GM19463 (cell line): ENCODE measurements around the gene ASIC4.

Source experiments
- ATAC-seq: cut with Tn5 transposase; IDR thresholded peaks from one replicate; pipeline ENCODE4 v1.9.1; 2021; ENCODE audit warnings: mild to moderate bottlenecking, moderate library complexity; ENCODE audit not compliant: unreplicated experiment

ASIC4 gene

DNA sequence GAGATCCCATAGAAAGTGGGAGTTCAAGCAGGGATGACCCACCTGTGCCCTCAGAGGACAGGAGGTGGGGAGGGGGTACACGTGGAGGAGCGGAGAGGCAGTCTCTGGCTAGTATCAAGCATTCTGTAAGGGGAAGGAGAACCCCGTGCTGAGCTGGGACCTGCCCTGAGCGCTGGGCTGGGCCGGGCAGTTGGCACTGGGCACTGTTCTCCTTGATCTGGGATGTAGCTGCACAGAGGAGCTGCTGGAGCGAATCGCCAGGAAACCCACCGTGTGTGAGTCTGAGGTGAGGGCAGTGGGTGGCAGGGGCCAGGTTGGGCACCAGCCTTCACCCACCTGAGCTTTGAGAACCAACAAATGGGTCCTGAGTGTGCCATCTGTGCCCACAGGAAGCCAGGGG, 35.4 kb upstream of the ASIC4 start:
- ATAC-seq, result no peak

DNA sequence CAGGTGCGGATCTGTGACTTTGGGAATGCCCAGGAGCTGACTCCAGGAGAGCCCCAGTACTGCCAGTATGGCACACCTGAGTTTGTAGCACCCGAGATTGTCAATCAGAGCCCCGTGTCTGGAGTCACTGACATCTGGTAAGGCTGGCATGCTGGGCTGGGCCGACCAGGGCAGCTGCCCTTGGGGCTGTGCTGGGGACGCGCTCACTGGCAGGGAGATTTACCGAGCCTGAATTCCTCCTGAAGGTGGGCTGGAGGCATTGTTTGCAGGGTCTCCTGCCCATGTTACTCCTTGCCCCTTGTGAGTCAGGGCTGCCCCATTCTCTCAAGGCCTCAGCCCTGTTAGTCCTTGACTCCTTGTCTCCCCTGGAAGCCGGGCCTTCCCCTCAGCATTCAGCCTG, 34.3 kb upstream of the ASIC4 start:
- ATAC-seq, result no peak

DNA sequence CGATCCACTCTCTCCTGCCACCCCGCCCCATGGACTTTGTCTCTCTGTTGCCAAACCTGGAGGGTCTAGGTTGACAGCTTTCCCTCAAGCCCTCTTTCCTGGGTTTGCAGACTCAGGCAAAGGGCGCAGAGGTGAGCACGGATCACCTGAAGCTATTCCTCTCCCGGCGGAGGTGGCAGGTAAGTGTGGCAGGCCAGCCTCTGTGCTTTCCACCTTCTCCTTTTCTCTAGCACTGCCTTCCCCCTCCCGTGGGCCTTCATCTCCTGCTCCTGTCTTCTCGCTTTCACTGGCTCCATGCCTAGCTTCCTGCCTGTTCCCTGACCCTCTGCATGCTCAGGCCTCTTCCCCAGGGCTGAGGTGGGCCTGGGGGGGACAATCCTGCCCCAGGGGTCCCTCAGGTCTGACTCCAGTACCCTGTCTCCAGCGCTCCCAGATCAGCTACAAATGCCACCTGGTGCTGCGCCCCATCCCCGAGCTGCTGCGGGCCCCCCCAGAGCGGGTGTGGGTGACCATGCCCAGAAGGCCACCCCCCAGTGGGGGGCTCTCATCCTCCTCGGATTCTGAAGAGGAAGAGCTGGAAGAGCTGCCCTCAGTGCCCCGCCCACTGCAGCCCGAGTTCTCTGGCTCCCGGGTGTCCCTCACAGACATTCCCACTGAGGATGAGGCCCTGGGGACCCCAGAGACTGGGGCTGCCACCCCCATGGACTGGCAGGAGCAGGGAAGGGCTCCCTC, 31.4 kb upstream of the ASIC4 start:
- ATAC-seq, result no peak

DNA sequence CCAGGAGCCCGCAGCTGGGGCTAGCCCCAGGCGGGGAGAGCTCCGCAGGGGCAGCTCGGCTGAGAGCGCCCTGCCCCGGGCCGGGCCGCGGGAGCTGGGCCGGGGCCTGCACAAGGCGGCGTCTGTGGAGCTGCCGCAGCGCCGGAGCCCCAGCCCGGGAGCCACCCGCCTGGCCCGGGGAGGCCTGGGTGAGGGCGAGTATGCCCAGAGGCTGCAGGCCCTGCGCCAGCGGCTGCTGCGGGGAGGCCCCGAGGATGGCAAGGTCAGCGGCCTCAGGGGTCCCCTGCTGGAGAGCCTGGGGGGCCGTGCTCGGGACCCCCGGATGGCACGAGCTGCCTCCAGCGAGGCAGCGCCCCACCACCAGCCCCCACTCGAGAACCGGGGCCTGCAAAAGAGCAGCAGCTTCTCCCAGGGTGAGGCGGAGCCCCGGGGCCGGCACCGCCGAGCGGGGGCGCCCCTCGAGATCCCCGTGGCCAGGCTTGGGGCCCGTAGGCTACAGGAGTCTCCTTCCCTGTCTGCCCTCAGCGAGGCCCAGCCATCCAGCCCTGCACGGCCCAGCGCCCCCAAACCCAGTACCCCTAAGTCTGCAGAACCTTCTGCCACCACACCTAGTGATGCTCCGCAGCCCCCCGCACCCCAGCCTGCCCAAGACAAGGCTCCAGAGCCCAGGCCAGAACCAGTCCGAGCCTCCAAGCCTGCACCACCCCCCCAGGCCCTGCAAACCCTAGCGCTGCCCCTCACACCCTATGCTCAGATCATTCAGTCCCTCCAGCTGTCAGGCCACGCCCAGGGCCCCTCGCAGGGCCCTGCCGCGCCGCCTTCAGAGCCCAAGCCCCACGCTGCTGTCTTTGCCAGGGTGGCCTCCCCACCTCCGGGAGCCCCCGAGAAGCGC, 30.6 kb upstream of the ASIC4 start:
- ATAC-seq, result no peak

DNA sequence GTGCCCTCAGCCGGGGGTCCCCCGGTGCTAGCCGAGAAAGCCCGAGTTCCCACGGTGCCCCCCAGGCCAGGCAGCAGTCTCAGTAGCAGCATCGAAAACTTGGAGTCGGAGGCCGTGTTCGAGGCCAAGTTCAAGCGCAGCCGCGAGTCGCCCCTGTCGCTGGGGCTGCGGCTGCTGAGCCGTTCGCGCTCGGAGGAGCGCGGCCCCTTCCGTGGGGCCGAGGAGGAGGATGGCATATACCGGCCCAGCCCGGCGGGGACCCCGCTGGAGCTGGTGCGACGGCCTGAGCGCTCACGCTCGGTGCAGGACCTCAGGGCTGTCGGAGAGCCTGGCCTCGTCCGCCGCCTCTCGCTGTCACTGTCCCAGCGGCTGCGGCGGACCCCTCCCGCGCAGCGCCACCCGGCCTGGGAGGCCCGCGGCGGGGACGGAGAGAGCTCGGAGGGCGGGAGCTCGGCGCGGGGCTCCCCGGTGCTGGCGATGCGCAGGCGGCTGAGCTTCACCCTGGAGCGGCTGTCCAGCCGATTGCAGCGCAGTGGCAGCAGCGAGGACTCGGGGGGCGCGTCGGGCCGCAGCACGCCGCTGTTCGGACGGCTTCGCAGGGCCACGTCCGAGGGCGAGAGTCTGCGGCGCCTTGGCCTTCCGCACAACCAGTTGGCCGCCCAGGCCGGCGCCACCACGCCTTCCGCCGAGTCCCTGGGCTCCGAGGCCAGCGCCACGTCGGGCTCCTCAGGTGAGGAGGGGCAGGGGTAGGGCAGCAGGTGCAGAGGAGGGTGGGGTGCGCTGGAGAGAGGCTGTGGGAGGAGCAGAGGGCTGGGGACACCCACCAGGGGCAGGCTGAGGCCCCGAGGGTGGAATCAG, 29.7 kb upstream of the ASIC4 start:
- no peak for ATAC-seq

DNA sequence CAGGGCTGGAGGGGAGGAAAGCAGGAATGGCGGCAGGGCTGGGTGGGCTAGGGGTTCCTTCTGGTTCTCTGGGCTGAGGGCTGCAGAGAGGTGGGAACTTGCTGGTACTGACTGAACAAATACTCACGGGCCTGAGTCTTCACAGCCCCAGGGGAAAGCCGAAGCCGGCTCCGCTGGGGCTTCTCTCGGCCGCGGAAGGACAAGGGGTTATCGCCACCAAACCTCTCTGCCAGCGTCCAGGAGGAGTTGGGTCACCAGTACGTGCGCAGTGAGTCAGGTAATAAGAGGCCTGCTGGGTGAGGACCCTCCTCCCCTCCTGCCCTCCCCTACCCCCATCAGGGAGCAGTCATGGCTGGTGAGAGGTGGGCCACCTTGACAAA, 29.1 kb upstream of the ASIC4 start:
- ATAC-seq, result no peak

DNA sequence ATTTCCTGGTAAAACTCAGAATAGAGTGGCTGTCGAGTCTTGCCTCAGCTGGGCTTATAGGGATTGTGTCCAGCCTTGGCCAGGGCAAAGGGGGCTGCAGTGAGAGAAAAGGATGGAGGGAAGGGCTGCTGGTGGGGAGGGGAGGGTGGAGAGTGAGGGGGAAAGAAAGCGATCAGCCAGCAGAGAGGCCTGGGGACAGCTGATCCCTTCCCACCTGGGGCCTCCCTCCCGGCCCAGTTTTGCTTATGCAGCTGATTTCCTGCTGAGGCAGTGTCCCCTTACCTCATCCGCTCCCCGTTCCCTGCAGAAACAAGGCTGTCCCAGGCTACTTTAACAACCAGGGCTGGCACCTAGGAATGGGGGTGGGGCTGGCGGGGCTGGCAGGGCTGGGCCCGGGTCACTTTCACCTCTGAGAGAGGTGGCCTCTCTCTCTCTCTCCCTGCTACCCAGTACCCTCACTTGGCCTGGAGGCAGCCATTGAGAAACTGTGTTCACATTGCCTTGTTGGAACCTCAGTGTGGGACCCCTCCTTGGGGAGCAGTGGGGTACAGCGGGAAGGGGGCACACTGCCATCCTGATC, 27.8 kb upstream of the ASIC4 start:
- ATAC-seq, result no peak

DNA sequence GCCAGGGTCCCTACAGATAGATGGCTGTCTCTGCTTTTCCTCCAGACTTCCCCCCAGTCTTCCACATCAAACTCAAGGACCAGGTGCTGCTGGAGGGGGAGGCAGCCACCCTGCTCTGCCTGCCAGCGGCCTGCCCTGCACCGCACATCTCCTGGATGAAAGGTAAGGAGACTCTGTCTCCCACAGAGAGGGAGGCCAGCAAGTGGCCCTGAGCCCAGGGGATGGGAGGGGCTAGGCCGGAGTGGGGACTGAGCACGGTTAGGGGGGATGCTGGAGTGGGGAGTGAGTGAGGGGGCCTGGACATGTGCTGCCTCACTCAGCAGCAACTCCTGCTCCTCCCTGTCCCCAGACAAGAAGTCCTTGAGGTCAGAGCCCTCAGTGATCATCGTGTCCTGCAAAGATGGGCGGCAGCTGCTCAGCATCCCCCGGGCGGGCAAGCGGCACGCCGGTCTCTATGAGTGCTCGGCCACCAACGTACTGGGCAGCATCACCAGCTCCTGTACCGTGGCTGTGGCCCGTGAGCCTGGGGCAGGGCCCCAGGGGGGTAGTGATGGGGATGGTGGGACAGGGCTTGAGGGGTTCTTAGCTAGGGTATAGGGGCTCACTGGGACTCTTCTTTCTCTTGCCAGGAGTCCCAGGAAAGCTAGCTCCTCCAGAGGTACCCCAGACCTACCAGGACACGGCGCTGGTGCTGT, 26.0 kb upstream of the ASIC4 start:
- ATAC-seq, result no peak

DNA sequence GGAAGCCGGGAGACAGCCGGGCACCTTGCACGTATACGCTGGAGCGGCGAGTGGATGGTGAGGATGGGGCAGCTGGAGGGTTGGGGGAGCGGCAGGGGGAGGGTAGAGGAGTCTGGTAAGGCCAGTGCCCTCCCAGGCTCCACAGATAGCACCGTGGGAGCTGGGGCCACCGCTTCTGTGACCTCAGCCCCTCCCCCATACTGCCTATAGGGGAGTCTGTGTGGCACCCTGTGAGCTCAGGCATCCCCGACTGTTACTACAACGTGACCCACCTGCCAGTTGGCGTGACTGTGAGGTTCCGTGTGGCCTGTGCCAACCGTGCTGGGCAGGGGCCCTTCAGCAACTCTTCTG, 25.5 kb upstream of the ASIC4 start:
- no peak for ATAC-seq

DNA sequence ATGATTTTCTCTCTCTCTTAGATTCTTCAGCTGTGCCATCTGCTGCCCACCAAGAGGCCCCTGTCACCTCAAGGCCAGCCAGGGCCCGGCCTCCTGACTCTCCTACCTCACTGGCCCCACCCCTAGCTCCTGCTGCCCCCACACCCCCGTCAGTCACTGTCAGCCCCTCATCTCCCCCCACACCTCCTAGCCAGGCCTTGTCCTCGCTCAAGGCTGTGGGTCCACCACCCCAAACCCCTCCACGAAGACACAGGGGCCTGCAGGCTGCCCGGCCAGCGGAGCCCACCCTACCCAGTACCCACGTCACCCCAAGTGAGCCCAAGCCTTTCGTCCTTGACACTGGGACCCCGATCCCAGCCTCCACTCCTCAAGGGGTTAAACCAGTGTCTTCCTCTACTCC, 25.0 kb upstream of the ASIC4 start:
- no peak for ATAC-seq

DNA sequence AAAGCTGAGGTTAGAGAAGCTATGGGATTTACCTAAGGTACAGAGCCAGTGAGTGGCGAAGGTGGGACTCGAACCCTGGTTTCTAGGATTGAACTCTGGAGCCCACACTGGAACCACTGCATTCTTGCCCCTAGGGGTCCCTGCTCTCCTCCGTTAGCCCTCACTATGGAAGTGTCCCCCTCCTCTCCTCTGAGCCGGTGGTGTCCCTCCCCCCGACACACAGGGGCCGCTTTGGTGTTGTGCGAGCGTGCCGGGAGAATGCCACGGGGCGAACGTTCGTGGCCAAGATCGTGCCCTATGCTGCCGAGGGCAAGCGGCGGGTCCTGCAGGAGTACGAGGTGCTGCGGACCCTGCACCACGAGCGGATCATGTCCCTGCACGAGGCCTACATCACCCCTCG, 24.1 kb upstream of the ASIC4 start:
- ATAC-seq, result no peak

DNA sequence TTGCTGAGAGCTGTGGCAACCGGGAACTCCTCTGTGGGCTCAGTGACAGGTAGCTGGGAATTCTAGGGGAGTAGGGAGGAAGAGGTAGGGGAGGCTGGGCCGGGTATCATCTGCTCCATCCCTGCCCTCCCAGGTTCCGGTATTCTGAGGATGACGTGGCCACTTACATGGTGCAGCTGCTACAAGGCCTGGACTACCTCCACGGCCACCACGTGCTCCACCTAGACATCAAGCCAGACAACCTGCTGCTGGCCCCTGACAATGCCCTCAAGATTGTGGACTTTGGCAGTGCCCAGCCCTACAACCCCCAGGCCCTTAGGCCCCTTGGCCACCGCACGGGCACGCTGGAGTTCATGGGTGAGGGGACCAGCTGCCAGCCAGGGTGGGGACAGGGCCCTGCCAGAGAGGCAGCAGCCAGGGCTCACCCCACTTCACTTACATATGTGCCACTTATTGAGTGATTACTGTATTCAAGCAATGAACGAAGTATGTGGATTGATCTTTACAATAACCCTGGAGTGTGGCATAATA, 23.6 kb upstream of the ASIC4 start:
- ATAC-seq, result no peak

DNA sequence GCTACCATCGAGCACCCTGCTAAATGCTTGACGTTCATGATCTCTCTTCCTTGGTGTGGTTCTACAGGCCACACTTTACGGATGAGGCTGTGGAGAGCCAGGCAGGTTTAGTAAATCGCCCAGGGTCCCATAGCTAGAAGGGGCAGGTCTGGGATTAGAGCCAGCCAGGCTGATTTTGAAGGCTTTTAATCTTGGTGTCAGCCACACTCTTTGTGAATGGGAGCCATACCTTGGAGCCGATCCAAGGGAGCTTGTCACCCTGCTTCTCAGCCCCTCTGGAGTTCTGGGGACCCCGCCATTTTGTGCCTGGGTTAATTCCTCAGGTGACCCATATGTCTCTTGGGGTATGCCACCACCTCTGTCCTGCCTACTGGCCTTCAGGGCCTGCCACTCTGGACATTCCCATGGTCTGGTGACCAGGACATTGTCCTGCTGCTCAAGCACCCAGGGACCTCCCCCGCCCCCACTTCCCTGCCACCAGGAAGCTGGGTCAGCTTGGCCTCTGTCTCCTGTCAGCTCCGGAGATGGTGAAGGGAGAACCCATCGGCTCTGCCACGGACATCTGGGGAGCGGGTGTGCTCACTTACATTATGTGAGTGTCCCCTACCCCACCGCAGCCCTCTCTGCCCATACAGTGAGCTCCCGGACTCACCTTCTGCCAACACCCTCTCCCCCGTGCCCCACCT, 22.9 kb upstream of the ASIC4 start:
- ATAC-seq, result no peak

DNA sequence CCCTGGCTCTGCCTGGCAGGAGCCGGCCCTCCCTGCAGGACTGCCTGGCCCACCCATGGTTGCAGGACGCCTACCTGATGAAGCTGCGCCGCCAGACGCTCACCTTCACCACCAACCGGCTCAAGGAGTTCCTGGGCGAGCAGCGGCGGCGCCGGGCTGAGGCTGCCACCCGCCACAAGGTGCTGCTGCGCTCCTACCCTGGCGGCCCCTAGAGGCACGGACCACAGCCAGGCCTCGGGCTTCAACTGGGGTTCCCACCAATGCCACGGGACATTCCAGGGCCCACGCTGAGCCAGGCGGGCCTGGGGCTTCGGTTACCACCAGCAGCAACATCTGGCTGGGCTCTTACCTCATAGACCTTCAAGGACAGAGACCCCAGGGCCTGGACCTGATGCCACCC, 21.7 kb upstream of the ASIC4 start:
- no peak for ATAC-seq

DNA sequence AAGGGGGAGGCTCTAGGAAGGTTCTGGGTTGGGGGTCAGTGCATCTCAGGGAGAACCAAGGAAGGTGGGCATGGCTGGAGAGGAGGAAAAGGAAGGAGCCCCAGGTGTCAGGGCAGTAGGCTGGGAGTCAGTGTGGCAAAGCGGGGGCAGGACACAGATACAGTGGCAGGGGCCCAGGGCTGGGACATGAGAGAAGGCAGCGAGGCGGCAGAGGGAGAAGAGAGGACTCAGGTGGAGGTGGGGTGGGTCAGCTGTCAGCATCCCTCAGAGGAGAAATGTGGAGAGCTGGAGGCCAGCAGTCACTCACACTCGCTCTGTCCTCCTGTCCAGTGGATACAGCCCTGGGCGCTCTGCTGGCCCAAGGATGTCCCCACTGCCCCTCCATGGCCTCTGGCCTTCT, 21.2 kb upstream of the ASIC4 start:
- ATAC-seq, result no peak

DNA sequence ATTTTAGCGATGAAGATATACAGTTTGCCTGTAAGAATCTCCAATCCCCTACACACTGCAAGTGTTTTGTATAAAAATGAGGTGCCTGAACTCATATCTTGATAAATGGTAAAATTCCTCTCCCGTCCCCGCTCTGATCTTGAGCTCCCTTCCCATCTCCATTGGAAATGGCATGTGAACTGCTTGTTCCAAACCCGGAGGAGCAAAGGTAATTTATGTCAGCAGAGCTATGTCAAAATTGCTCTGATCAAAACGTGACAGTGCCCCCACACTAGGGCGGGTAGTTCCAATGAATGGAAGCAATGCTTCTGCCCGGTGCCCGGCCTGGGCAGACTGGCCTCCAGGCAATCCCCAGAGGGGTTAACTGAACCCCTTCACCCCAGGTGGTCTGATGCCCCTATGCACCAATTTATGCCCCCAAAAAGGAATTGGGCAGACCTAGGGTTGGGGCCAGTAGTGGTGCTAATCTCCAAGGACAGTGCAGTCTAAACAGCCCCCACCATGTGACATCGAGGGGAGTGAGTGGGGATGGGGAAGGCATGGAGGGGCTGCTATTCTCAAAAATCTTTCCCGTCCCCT, 19.2 kb upstream of the ASIC4 start:
- no peak for ATAC-seq

DNA sequence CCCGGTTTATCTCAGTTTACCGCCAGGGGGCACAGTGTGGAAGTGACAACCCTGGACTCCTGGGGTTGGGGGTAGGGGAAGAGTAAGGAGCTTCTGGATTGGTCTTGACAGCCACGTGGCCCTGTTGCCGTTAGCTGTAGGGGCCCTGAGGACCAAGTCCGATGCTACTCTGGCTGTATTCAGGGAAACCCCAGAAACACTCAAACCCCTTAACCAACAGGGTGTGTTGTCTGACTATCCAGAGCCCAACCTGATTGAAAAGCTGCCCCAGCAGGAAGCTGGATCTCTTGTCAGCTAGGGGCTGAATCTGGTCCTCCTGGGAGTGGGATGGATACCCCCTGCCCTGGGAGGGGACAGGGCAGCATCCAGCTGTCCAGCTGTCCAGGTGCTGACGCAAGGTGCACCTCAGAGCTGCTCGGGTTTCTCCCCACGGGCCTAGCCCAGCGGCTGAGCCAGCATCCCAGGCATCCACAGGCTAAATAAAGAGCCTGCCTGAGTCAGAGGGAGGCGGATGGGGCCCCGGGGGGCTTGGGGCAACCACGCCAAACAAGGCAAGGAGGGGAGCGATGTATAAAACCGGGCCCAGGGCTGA, 18.7 kb upstream of the ASIC4 start:
- ATAC-seq, result peak; percentile 17

DNA sequence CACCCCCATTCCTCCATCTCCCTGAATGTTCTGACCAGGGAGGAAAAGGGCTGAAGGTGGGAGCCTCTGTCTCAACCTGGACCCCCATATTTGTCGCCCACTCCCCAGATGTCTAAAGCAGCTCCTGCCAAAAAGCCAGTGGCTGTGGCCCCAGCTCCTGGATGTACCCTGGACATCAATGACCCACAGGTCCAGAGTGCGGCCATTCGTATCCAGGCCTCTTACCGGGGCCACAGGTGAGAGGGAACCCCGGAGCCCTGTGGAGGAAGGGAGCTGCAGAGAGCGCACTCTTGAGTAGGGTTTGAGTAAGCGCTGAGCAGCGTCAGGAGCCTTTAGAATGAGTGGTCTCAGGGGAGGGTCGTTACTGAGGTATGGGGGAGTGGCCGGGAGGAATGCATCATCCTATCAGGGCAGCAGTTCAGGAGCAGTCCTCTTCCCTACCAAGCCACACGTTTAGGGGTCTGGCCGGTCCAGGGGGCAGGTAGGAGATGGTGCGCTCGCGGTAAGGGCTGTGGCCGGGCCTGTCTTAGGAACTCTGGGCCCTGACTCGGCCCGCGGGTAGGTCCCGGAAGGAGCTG, 17.9 kb upstream of the ASIC4 start:
- no peak for ATAC-seq
